ENCODE results near the gene ITGBL1. TPM values are rescaled to one million over a fixed set of nuclear protein-coding genes. Genes with fewer than 3 reads are reported as not detected.

ITGBL1 gene
- total RNA-seq (2022): 0.17 TPM in 1 of 2 replicates, not detected in the other
- percentile 7 among the genes with signal in this experiment for Bru-seq, nascent RNA
- BruChase-seq, experiment 1, labeled RNA remaining after a 6-hour chase: percentile 1 among the genes with signal in this experiment
- percentile 7 among the genes with signal in this experiment for BruChase-seq, experiment 2, labeled RNA remaining after a 2-hour chase
- long read RNA-seq: 0 reads

GRCh38 chr13:101452519-101453485 is at the start of gene ITGBL1:
Gene ITGBL1, plus strand, starts transcription at chr13:101452675. Its CDS starts 159 bp downstream, at chr13:101452834.
- Mint-ChIP-seq H3K9me3 (ENCODE audit: unreplicated experiment) (no peaks in the 10 kb centered on the region), H3K27me3 (ENCODE audit: insufficient read depth, unreplicated experiment) (no peaks in the 10 kb centered on the region), H3K4me3 (ENCODE audit: unreplicated experiment) (no peak within 1 kb of the TSS), H3K27ac (ENCODE audit: low read depth, unreplicated experiment) (peak within 1 kb of the TSS; percentile 79), H3K36me3 (ENCODE audit: insufficient read depth, unreplicated experiment) (no peaks in the 10 kb centered on the region), H3K4me1 (ENCODE audit: insufficient read depth, unreplicated experiment) (peaks cover 49% of the 10 kb centered on the region)
- CTCF ChIA-PET: interaction anchor here (0.6 to 1.9 kb wide), 3 partner anchors 229 to 1612 kb away, joined by 3 to 5 read pairs (median 3); no protein-coding TSS in a partner anchor
- no peak for DNase-seq (ENCODE audit: unreplicated experiment)
- no peak for TF ChIP-seq CTCF (IDR thresholded peaks at IDR 0.05; ENCODE audit: unreplicated experiment)
- intact Hi-C loops (cut with micrococcal nuclease): loop anchor here (10.0 kb wide), 2 partner anchors 172 to 248 kb away; no protein-coding TSS in a partner anchor
- POLR2A ChIA-PET: interaction anchor here (0.6 to 0.9 kb wide), 3 partner anchors 14 to 167 kb away, joined by 3 read pairs; no protein-coding TSS in a partner anchor
- no TSS peak for BruUV-seq (replicated peaks)

GRCh38 chr13:101406791-101407190 is 45.7 kb upstream of the ITGBL1 start:
- Mint-ChIP-seq H3K4me1 (ENCODE audit: insufficient read depth, unreplicated experiment) (peaks cover 27% of the 10 kb centered on the region), H3K9me3 (ENCODE audit: unreplicated experiment) (no peaks in the 10 kb centered on the region), H3K27me3 (ENCODE audit: insufficient read depth, unreplicated experiment) (no peaks in the 10 kb centered on the region), H3K36me3 (ENCODE audit: insufficient read depth, unreplicated experiment) (no peaks in the 10 kb centered on the region), H3K27ac (ENCODE audit: low read depth, unreplicated experiment) (peak overlapping the region; percentile 55), H3K4me3 (ENCODE audit: unreplicated experiment) (peak overlapping the region; percentile 25)
- TF ChIP-seq CTCF (IDR thresholded peaks at IDR 0.05; ENCODE audit: unreplicated experiment): no peak
- peak; percentile 53 for DNase-seq (ENCODE audit: unreplicated experiment)
- ChIA-PET CTCF (interaction anchor here (1.3 kb wide), 1 partner anchor 10 kb away, joined by 3 read pairs; the partner anchor contains the start of gene NALCN), POLR2A (interaction anchor here (0.7 kb wide), 1 partner anchor 261 kb away, joined by 3 read pairs; no protein-coding TSS in a partner anchor)
- intact Hi-C loops (cut with micrococcal nuclease): no loop called here
- BruUV-seq (replicated peaks): no TSS peak

- TF ChIP-seq CTCF (IDR thresholded peaks at IDR 0.05; ENCODE audit: unreplicated experiment): no peak
- Mint-ChIP-seq H3K36me3 (ENCODE audit: insufficient read depth, unreplicated experiment) (no peaks in the 10 kb centered on the region), H3K4me3 (ENCODE audit: unreplicated experiment) (no peak overlapping the region), H3K27ac (ENCODE audit: low read depth, unreplicated experiment) (peak overlapping the region; percentile 47), H3K9me3 (ENCODE audit: unreplicated experiment) (no peaks in the 10 kb centered on the region), H3K4me1 (ENCODE audit: insufficient read depth, unreplicated experiment) (peaks cover 27% of the 10 kb centered on the region), H3K27me3 (ENCODE audit: insufficient read depth, unreplicated experiment) (no peaks in the 10 kb centered on the region)
- no TSS peak for BruUV-seq (replicated peaks)
- ChIA-PET POLR2A (interaction anchor here (0.6 kb wide), 1 partner anchor 206 kb away, joined by 3 read pairs; no protein-coding TSS in a partner anchor), CTCF (interaction anchor here (0.6 to 1.4 kb wide), 5 partner anchors 8 to 784 kb away, joined by 3 to 4 read pairs (median 3); partner anchors contain the start of gene NALCN)
- intact Hi-C loops (cut with micrococcal nuclease): no loop called here
- no peak for DNase-seq (ENCODE audit: unreplicated experiment)
Measured at GRCh38 chr13:101408154-101408553, 44.3 kb upstream of the ITGBL1 start.
